Measurements from ENCODE around the gene DNAH8.

The DNAH8 gene

GRCh38 chr6:38990475-38990874 lies 275.4 kb downstream of the DNAH8 start:
- DNase-seq (ENCODE audit: low read depth, low spot score) = no peak

GRCh38 chr6:38996676-38997075 lies 281.6 kb downstream of the DNAH8 start:
- no peak for DNase-seq (ENCODE audit: low read depth, low spot score)
- H3K27ac ChIP-seq = no peak overlapping the region

More at GRCh38 chr6:38990475-38990874, 275.4 kb downstream of the DNAH8 start:
- H3K27ac ChIP-seq = no peak overlapping the region

GRCh38 chr6:38997128-38997761 lies 282.1 kb downstream of the DNAH8 start:
- DNase-seq (ENCODE audit: low read depth, low spot score) = no peak
- no peak overlapping the region for H3K27ac ChIP-seq

GRCh38 chr6:39003072-39003471 lies 288.0 kb downstream of the DNAH8 start:
- no peak overlapping the region for H3K27ac ChIP-seq
- DNase-seq (ENCODE audit: low read depth, low spot score) = no peak

- no peak for DNase-seq (ENCODE audit: low read depth, low spot score)
- H3K27ac ChIP-seq = no peak overlapping the region
These were observed 288.4 kb downstream of the DNAH8 start for GRCh38 chr6:39003492-39003891.

- peak; percentile 20 for DNase-seq (ENCODE audit: low read depth, low spot score)
- no peak overlapping the region for H3K27ac ChIP-seq
These were observed 289.7 kb downstream of the DNAH8 start for GRCh38 chr6:39004801-39005200.

- no peak overlapping the region for H3K27ac ChIP-seq
- no peak for DNase-seq (ENCODE audit: low read depth, low spot score)
These were observed 290.7 kb downstream of the DNAH8 start for GRCh38 chr6:39005774-39006173.

GRCh38 chr6:39007575-39007974 lies 292.5 kb downstream of the DNAH8 start:
- no peak for DNase-seq (ENCODE audit: low read depth, low spot score)
- H3K27ac ChIP-seq = no peak overlapping the region

- DNase-seq (ENCODE audit: low read depth, low spot score) = no peak
- no peak overlapping the region for H3K27ac ChIP-seq
These were observed 293.6 kb downstream of the DNAH8 start for GRCh38 chr6:39008737-39009136.

GRCh38 chr6:39009476-39009875 lies 294.4 kb downstream of the DNAH8 start:
- DNase-seq (ENCODE audit: low read depth, low spot score) = no peak
- no peak overlapping the region for H3K27ac ChIP-seq

GRCh38 chr6:39016839-39017546 lies 301.9 kb downstream of the DNAH8 start:
- H3K27ac ChIP-seq = no peak overlapping the region
- DNase-seq (ENCODE audit: low read depth, low spot score) = no peak

GRCh38 chr6:39017547-39017880 lies 302.4 kb downstream of the DNAH8 start:
- no peak for DNase-seq (ENCODE audit: low read depth, low spot score)

GRCh38 chr6:39018103-39018502 lies 303.0 kb downstream of the DNAH8 start:
- DNase-seq (ENCODE audit: low read depth, low spot score) = no peak
- H3K27ac ChIP-seq = no peak overlapping the region

More at GRCh38 chr6:39017547-39017880, 302.4 kb downstream of the DNAH8 start:
- H3K27ac ChIP-seq = no peak overlapping the region

GRCh38 chr6:39020136-39020535 lies 305.0 kb downstream of the DNAH8 start:
- no peak overlapping the region for H3K27ac ChIP-seq
- DNase-seq (ENCODE audit: low read depth, low spot score) = no peak

GRCh38 chr6:39021041-39021440 lies 305.9 kb downstream of the DNAH8 start:
- DNase-seq (ENCODE audit: low read depth, low spot score) = no peak
- H3K27ac ChIP-seq = no peak overlapping the region

- DNase-seq (ENCODE audit: low read depth, low spot score) = no peak
- H3K27ac ChIP-seq = no peak overlapping the region
These were observed 306.7 kb downstream of the DNAH8 start for GRCh38 chr6:39021779-39022178.

- H3K27ac ChIP-seq = no peak overlapping the region
- no peak for DNase-seq (ENCODE audit: low read depth, low spot score)
These were observed 311.1 kb downstream of the DNAH8 start for GRCh38 chr6:39026175-39026574.

- H3K27ac ChIP-seq = no peak overlapping the region
- no peak for DNase-seq (ENCODE audit: low read depth, low spot score)
These were observed 314.3 kb downstream of the DNAH8 start for GRCh38 chr6:39029156-39030011.

GRCh38 chr6:39035681-39036080 lies 320.6 kb downstream of the DNAH8 start:
- H3K27ac ChIP-seq = no peak overlapping the region
- no peak for DNase-seq (ENCODE audit: low read depth, low spot score)

- H3K27ac ChIP-seq = no peak overlapping the region
- DNase-seq (ENCODE audit: low read depth, low spot score) = no peak
These were observed 322.0 kb downstream of the DNAH8 start for GRCh38 chr6:39037082-39037508.

GRCh38 chr6:39037707-39038106 lies 322.6 kb downstream of the DNAH8 start:
- no peak for DNase-seq (ENCODE audit: low read depth, low spot score)

More at GRCh38 chr6:39037707-39038106, 322.6 kb downstream of the DNAH8 start:
- H3K27ac ChIP-seq = no peak overlapping the region
